Left ventricle myocardium inferior (tissue), 1 donor: ENCODE results near the gene ATXN1. TPM values are rescaled to one million over a fixed set of nuclear protein-coding genes. Genes with fewer than 3 reads are reported as not detected.
"Not testable (repeated sequence)": the region's sequence is repeated elsewhere in the genome, so short reads cannot be mapped to it uniquely, and the experiment has no call there.

Source experiments
- DNase-seq: peaks from one replicate; pipeline ENCODE4 v3.0.0-alpha.2; 2020
- H3K27ac ChIP-seq: fragments of 200-600 bp; replicated peaks from 2 replicates; pipeline ENCODE4 v1.8.0; 2021
- H3K27me3 ChIP-seq: fragments of 200-600 bp; 2 replicates; pipeline ENCODE4 v1.8.0; 2021; ENCODE audit warnings: low read depth
- H3K36me3 ChIP-seq: fragments of 200-600 bp; 2 replicates; pipeline ENCODE4 v1.8.0; 2021
- H3K4me1 ChIP-seq: fragments of 200-600 bp; 2 replicates; pipeline ENCODE4 v1.8.0; 2021
- H3K4me3 ChIP-seq: fragments of 200-600 bp; 2 replicates; pipeline ENCODE4 v1.8.0; 2021; ENCODE audit warnings: mild to moderate bottlenecking, moderate library complexity
- H3K9me3 ChIP-seq: fragments of 200-600 bp; replicated peaks from 2 replicates; pipeline ENCODE4 v1.8.0; 2021
- CTCF ChIP-seq: fragments of 200-600 bp; IDR thresholded peaks from 2 replicates; pipeline ENCODE4 v1.8.0; 2021; ENCODE audit warnings: antibody characterized with exemption, mild to moderate bottlenecking, borderline replicate concordance
- intact Hi-C: fragments of 100-400 bp; cut with micrococcal nuclease; formaldehyde crosslinking; loops from one replicate; pipeline ENCODE4 v1.11.0; 2022
- total RNA-seq: library from RNA; stranded (reverse); fragmentation: NEBNext Ultra II Directional; extraction: Animal tissue kit (Norgen Biotek cat#: 25700); gene quantifications from one replicate; pipeline ENCODE4 v1.2.1, GENCODE V29; 2021
- donor health status: DM: no; HTN: yes; CAD: no; lungs with severe emphysema.

Gene ATXN1
- total RNA-seq, 1 donor from 2014 or later, result 41.5 TPM

- DNase-seq, result no peak
- Histone ChIP-seq H3K27me3 (no peaks in the 10 kb centered on the region), H3K9me3 (no peaks in the 10 kb centered on the region), H3K36me3 (no peaks in the 10 kb centered on the region), H3K4me1 (peaks cover 42% of the 10 kb centered on the region), H3K4me3 (no peak overlapping the region), H3K27ac (no peak overlapping the region)
- intact Hi-C loops, result no loop called here
- no peak for TF ChIP-seq CTCF
These were observed 54.1 kb downstream of the ATXN1 start for GRCh38 chr6:16706911-16707783.

GRCh38 chr6:16706491-16706890 lies 54.8 kb downstream of the ATXN1 start:
- H3K27me3 ChIP-seq, intact Hi-C loops, H3K9me3 ChIP-seq, H3K27ac ChIP-seq, H3K36me3 ChIP-seq, DNase-seq, H3K4me3 ChIP-seq: not testable (repeated sequence)
- peaks cover 39% of the 10 kb centered on the region for H3K4me1 ChIP-seq

- Histone ChIP-seq H3K4me1 (peaks cover 43% of the 10 kb centered on the region), H3K9me3 (no peaks in the 10 kb centered on the region), H3K27me3 (no peaks in the 10 kb centered on the region), H3K36me3 (no peaks in the 10 kb centered on the region), H3K27ac (no peak overlapping the region), H3K4me3 (no peak overlapping the region)
- intact Hi-C loops, result no loop called here
- DNase-seq, result no peak
- TF ChIP-seq CTCF, result no peak
These were observed 55.2 kb downstream of the ATXN1 start for GRCh38 chr6:16706029-16706428.

- DNase-seq, result no peak
- H3K27ac ChIP-seq, result no peak overlapping the region
- no peak for TF ChIP-seq CTCF
- H3K4me1 ChIP-seq, result peaks cover 50% of the 10 kb centered on the region
- H3K9me3 ChIP-seq, result no peaks in the 10 kb centered on the region
- intact Hi-C loops, result no loop called here
- no peaks in the 10 kb centered on the region for H3K27me3 ChIP-seq
- no peaks in the 10 kb centered on the region for H3K36me3 ChIP-seq
- H3K4me3 ChIP-seq, result no peak overlapping the region
These were observed 55.9 kb downstream of the ATXN1 start for GRCh38 chr6:16705081-16705993.

- no peak for TF ChIP-seq CTCF
- Histone ChIP-seq H3K9me3 (no peaks in the 10 kb centered on the region), H3K4me1 (peaks cover 58% of the 10 kb centered on the region), H3K4me3 (peak overlapping the region; percentile 44), H3K36me3 (no peaks in the 10 kb centered on the region), H3K27me3 (no peaks in the 10 kb centered on the region), H3K27ac (peak overlapping the region; percentile 25)
- intact Hi-C loops, result no loop called here
- DNase-seq, result no peak
These were observed 56.7 kb downstream of the ATXN1 start for GRCh38 chr6:16704401-16705045.

- peaks cover 75% of the 10 kb centered on the region for H3K4me1 ChIP-seq
- DNase-seq, H3K4me3 ChIP-seq, H3K36me3 ChIP-seq, H3K27me3 ChIP-seq, H3K27ac ChIP-seq, intact Hi-C loops, H3K9me3 ChIP-seq: not testable (repeated sequence)
These were observed 58.5 kb downstream of the ATXN1 start for GRCh38 chr6:16702627-16703378.
